HK-2 (cell line): Measurements from ENCODE around the gene MYBPC2.

ENCODE experiments used
- DNase-seq: peaks from one replicate; pipeline ENCODE4 v3.0.0-alpha.2; 2018; ENCODE audit not compliant: unreplicated experiment

The MYBPC2 gene

GRCh38 chr19:50500753-50501151, 68.1 kb downstream of the MYBPC2 start:
- DNase-seq: no peak

GRCh38 chr19:50501186-50501567, 68.5 kb downstream of the MYBPC2 start:
- DNase-seq: no peak

- DNase-seq: no peak
These were observed 69.1 kb downstream of the MYBPC2 start for GRCh38 chr19:50501568-50502475.

- DNase-seq: no peak
These were observed 73.3 kb downstream of the MYBPC2 start for GRCh38 chr19:50505856-50506611.

GRCh38 chr19:50506700-50507099, 74.0 kb downstream of the MYBPC2 start:
- no peak for DNase-seq

- DNase-seq: no peak
These were observed 74.7 kb downstream of the MYBPC2 start for GRCh38 chr19:50507376-50507775.

- DNase-seq: no peak
These were observed 76.1 kb downstream of the MYBPC2 start for GRCh38 chr19:50508843-50509190.

GRCh38 chr19:50509366-50509765, 76.7 kb downstream of the MYBPC2 start:
- DNase-seq: no peak

- DNase-seq: no peak
These were observed 77.5 kb downstream of the MYBPC2 start for GRCh38 chr19:50510121-50510670.

GRCh38 chr19:50510700-50511068, 78.0 kb downstream of the MYBPC2 start:
- no peak for DNase-seq

GRCh38 chr19:50511069-50511822, 78.6 kb downstream of the MYBPC2 start, which contains the start of gene JOSD2:
Gene JOSD2 (minus strand): TSS chr19:50511191. CDS start chr19:50510431, 760 bp downstream.
- DNase-seq: peak; percentile 98

- DNase-seq: no peak
These were observed 79.7 kb downstream of the MYBPC2 start for GRCh38 chr19:50512112-50512998.

GRCh38 chr19:50512999-50513745, 80.5 kb downstream of the MYBPC2 start:
- DNase-seq: no peak

GRCh38 chr19:50513746-50514345, 81.2 kb downstream of the MYBPC2 start, which contains the start of gene ASPDH:
Gene ASPDH (minus strand): TSS chr19:50513913. CDS start chr19:50513823, 90 bp downstream.
- DNase-seq: no peak

GRCh38 chr19:50514346-50515167, 81.9 kb downstream of the MYBPC2 start:
- DNase-seq: no peak

GRCh38 chr19:50515168-50515561, 82.5 kb downstream of the MYBPC2 start:
- DNase-seq: no peak
